ENCODE data around the gene CPN2. TPM values are rescaled to one million over a fixed set of nuclear protein-coding genes. Genes with fewer than 3 reads are reported as not detected.

CPN2 gene
- total RNA-seq, 1 donor from 2014 or later, result not detected

- H3K36me3 ChIP-seq (ENCODE audit: control insufficient read depth, insufficient read depth, low read length), result no peaks in the 10 kb centered on the region
- H3K27me3 ChIP-seq (ENCODE audit: control insufficient read depth, insufficient read depth, low read length), result peaks cover 9% of the 10 kb centered on the region
- H3K4me3 ChIP-seq (ENCODE audit: low read depth, low read length), result no peak overlapping the region
- no peak for DNase-seq (ENCODE audit: low read depth)
- no peak for TF ChIP-seq CTCF (IDR thresholded peaks at IDR 0.05; ENCODE audit: insufficient read depth, low read length, severe bottlenecking)
- FAIRE-seq, result no peak
Measured at GRCh38 chr3:194307849-194308248, 43.3 kb downstream of the CPN2 start.

- peaks cover 9% of the 10 kb centered on the region for H3K27me3 ChIP-seq (ENCODE audit: control insufficient read depth, insufficient read depth, low read length)
- no peak for FAIRE-seq
- H3K36me3 ChIP-seq (ENCODE audit: control insufficient read depth, insufficient read depth, low read length), result no peaks in the 10 kb centered on the region
- no peak overlapping the region for H3K4me3 ChIP-seq (ENCODE audit: low read depth, low read length)
- TF ChIP-seq CTCF (IDR thresholded peaks at IDR 0.05; ENCODE audit: insufficient read depth, low read length, severe bottlenecking), result no peak
- DNase-seq (ENCODE audit: low read depth), result no peak
Measured at GRCh38 chr3:194306771-194307640, 44.1 kb downstream of the CPN2 start.

GRCh38 chr3:194306109-194306686 lies 44.9 kb downstream of the CPN2 start:
- no peak for TF ChIP-seq CTCF (IDR thresholded peaks at IDR 0.05; ENCODE audit: insufficient read depth, low read length, severe bottlenecking)
- Histone ChIP-seq H3K27me3 (ENCODE audit: control insufficient read depth, insufficient read depth, low read length) (peaks cover 7% of the 10 kb centered on the region), H3K4me3 (ENCODE audit: low read depth, low read length) (no peak overlapping the region), H3K36me3 (ENCODE audit: control insufficient read depth, insufficient read depth, low read length) (no peaks in the 10 kb centered on the region)
- FAIRE-seq (no peak), DNase-seq (ENCODE audit: low read depth) (no peak)

GRCh38 chr3:194305356-194306108 lies 45.6 kb downstream of the CPN2 start:
- FAIRE-seq (no peak), DNase-seq (ENCODE audit: low read depth) (no peak)
- Histone ChIP-seq H3K4me3 (ENCODE audit: low read depth, low read length) (no peak overlapping the region), H3K27me3 (ENCODE audit: control insufficient read depth, insufficient read depth, low read length) (peaks cover 6% of the 10 kb centered on the region), H3K36me3 (ENCODE audit: control insufficient read depth, insufficient read depth, low read length) (no peaks in the 10 kb centered on the region)
- TF ChIP-seq CTCF (IDR thresholded peaks at IDR 0.05; ENCODE audit: insufficient read depth, low read length, severe bottlenecking), result no peak

GRCh38 chr3:194304186-194304917 lies 46.8 kb downstream of the CPN2 start:
- Histone ChIP-seq H3K27me3 (ENCODE audit: control insufficient read depth, insufficient read depth, low read length) (peaks cover 6% of the 10 kb centered on the region), H3K36me3 (ENCODE audit: control insufficient read depth, insufficient read depth, low read length) (no peaks in the 10 kb centered on the region), H3K4me3 (ENCODE audit: low read depth, low read length) (no peak overlapping the region)
- DNase-seq (ENCODE audit: low read depth) (no peak), FAIRE-seq (no peak)
- no peak for TF ChIP-seq CTCF (IDR thresholded peaks at IDR 0.05; ENCODE audit: insufficient read depth, low read length, severe bottlenecking)
